ENCODE data around the gene RIMBP3B.
"Not testable (repeated sequence)": the region's sequence is repeated elsewhere in the genome, so short reads cannot be mapped to it uniquely, and the experiment has no call there.

GRCh38 chr22:21368603-21369310 is 14.8 kb upstream of the RIMBP3B start:
- TF ChIP-seq EP300, POLR2A, POLR2AphosphoS5 (IDR thresholded peaks at IDR 0.05): not testable (repeated sequence)
- TF ChIP-seq, protein P1, sequence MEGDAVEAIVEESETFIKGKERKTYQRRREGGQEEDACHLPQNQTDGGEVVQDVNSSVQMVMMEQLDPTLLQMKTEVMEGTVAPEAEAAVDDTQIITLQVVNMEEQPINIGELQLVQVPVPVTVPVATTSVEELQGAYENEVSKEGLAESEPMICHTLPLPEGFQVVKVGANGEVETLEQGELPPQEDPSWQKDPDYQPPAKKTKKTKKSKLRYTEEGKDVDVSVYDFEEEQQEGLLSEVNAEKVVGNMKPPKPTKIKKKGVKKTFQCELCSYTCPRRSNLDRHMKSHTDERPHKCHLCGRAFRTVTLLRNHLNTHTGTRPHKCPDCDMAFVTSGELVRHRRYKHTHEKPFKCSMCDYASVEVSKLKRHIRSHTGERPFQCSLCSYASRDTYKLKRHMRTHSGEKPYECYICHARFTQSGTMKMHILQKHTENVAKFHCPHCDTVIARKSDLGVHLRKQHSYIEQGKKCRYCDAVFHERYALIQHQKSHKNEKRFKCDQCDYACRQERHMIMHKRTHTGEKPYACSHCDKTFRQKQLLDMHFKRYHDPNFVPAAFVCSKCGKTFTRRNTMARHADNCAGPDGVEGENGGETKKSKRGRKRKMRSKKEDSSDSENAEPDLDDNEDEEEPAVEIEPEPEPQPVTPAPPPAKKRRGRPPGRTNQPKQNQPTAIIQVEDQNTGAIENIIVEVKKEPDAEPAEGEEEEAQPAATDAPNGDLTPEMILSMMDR (IDR thresholded peaks at IDR 0.05), result not testable (repeated sequence)

Data from sigmoid colon (tissue), 4 donors.